Lung (tissue), 12 donors: ENCODE measurements around the gene TAPBPL. TPM values are rescaled to one million over a fixed set of nuclear protein-coding genes. Genes with fewer than 3 reads are reported as not detected.
"Not testable (repeated sequence)": the region's sequence is repeated elsewhere in the genome, so short reads cannot be mapped to it uniquely, and the experiment has no call there.

Experiments
- ATAC-seq: fragments of 200-7000 bp; cut with Tn5 transposase; one replicate; pipeline ENCODE4 v1.9.1; 2020; ENCODE audit warnings: moderate number of reproducible peaks; ENCODE audit not compliant: insufficient read depth, low FRiP score
- DNase-seq, 3 donors: peaks; one replicate each; pipeline ENCODE4 v3.0.0-alpha.2; 2013 to 2017
- H3K27ac ChIP-seq, 2 donors: one replicate each; pipeline ENCODE4 v1.5.1; 2013; ENCODE audit warnings: mild to moderate bottlenecking in 2 of 2, moderate library complexity in 2 of 2, control low read depth in 1 of 2, inconsistent platforms in 1 of 2, low read depth in 1 of 2, low read length in 1 of 2
- H3K27me3 ChIP-seq, 3 donors: one replicate each; pipeline ENCODE4 v1.5.1; 2013; ENCODE audit warnings: low read length in 2 of 3; ENCODE audit not compliant: control insufficient read depth in 3 of 3, insufficient read depth in 3 of 3
- H3K36me3 ChIP-seq, 4 donors: one replicate each; pipeline ENCODE4 v1.5.1; 2013; ENCODE audit warnings: low read length in 4 of 4, mild to moderate bottlenecking in 1 of 4, moderate library complexity in 1 of 4; ENCODE audit not compliant: control insufficient read depth in 4 of 4, insufficient read depth in 4 of 4
- H3K4me1 ChIP-seq, 5 donors: one replicate each; pipeline ENCODE4 v1.5.1; 2013; ENCODE audit warnings: low read length in 5 of 5, mild to moderate bottlenecking in 2 of 5, moderate library complexity in 1 of 5; ENCODE audit not compliant: control insufficient read depth in 5 of 5, insufficient read depth in 5 of 5
- H3K4me3 ChIP-seq: one replicate; pipeline ENCODE4 v1.5.1; 2013; ENCODE audit warnings: mild to moderate bottlenecking, control low read depth, moderate library complexity
- H3K9ac ChIP-seq, 2 donors: one replicate each; pipeline ENCODE4 v1.5.1; 2013; ENCODE audit warnings: low read length in 2 of 2, control low read depth in 1 of 2; ENCODE audit not compliant: insufficient read depth in 1 of 2
- H3K9me3 ChIP-seq, 4 donors: one replicate each; pipeline ENCODE4 v1.5.1; 2013; ENCODE audit warnings: low read length in 3 of 4, mild to moderate bottlenecking in 1 of 4, moderate library complexity in 1 of 4; ENCODE audit not compliant: control insufficient read depth in 4 of 4, insufficient read depth in 3 of 4
- CTCF ChIP-seq: IDR thresholded peaks from 2 replicates; pipeline ENCODE4 v1.5.1; 2012; ENCODE audit warnings: mild to moderate bottlenecking; ENCODE audit errors: control extremely low read depth, extremely low read depth
- WGBS, 2 donors: extraction: QIAGEN DNeasy Blood & Tissue Kit; methylation state at CpG; one replicate each; pipeline ENCODE4 v1.1.7; 2013; 5-methylcytosine and 5-hydroxymethylcytosine counted together
- polyA plus RNA-seq, 2 donors: library from polyadenylated mRNA; stranded (reverse); fragments of 200-250 nt; gene quantifications; one replicate each; pipeline ENCODE4 v1.2.1, GENCODE V29; 2013
- total RNA-seq, 2 donors: library from RNA; depleted of rRNA in 1 of 2; stranded (reverse); fragments of >200 nt in 1 of 2; gene quantifications; one replicate each; pipeline ENCODE4 v1.2.1, GENCODE V29; 2014 to 2021
- donor health status: control.
- donor health status: control.
- donor health status: Bipolar disorder and iron deficiency.
- donor health status: healthy.
- donor health status: DM: yes; HTN: yes; CAD: no.

The TAPBPL gene
- total and polyA plus RNA-seq, 4 donors, result 11.2 to 28.2 (median 27.1) TPM

- 91 to 94% methylated on average over 5 of the region's 5 CpGs for WGBS, 2 donors
- TF ChIP-seq CTCF, result no peak
- no peaks in the 10 kb centered on the region for H3K27me3 ChIP-seq
- ATAC-seq (no peak), DNase-seq (no peak)
- peaks cover 4 to 12% (median 9%) of the 10 kb centered on the region in 5 donors for H3K4me1 ChIP-seq
- no peak overlapping the region for H3K4me3 ChIP-seq
- H3K27ac ChIP-seq, result no peak overlapping the region
- H3K9ac ChIP-seq, result no peak overlapping the region
- no peaks in the 10 kb centered on the region for H3K9me3 ChIP-seq
- H3K36me3 ChIP-seq, result peaks cover 0 to 36% (median 25%) of the 10 kb centered on the region in 4 donors
These were observed 14.3 kb downstream of the TAPBPL start for GRCh38 chr12:6466184-6466573.

GRCh38 chr12:6466751-6467150 is 14.9 kb downstream of the TAPBPL start:
- Histone ChIP-seq H3K4me1 (peaks cover 4 to 12% (median 7%) of the 10 kb centered on the region in 5 donors), H3K36me3 (peaks cover 0 to 32% (median 25%) of the 10 kb centered on the region in 4 donors)
- not testable (repeated sequence) for DNase-seq, H3K9ac ChIP-seq, ATAC-seq, H3K27ac ChIP-seq, H3K4me3 ChIP-seq, H3K27me3 ChIP-seq, H3K9me3 ChIP-seq
- WGBS, 2 donors, result 78 to 96% methylated on average over 4 of the region's 4 CpGs

- H3K27ac ChIP-seq, H3K4me3 ChIP-seq, ATAC-seq, H3K27me3 ChIP-seq, H3K9me3 ChIP-seq, DNase-seq, H3K9ac ChIP-seq: not testable (repeated sequence)
- WGBS, 2 donors, result 96 to 97% methylated on average over 9 of the region's 9 CpGs
- H3K4me1 ChIP-seq, result peaks cover 4 to 12% (median 7%) of the 10 kb centered on the region in 5 donors
- peaks cover 0 to 26% (median 24%) of the 10 kb centered on the region in 4 donors for H3K36me3 ChIP-seq
These were observed 15.9 kb downstream of the TAPBPL start for GRCh38 chr12:6467571-6468282.

GRCh38 chr12:6468283-6468575 is 16.4 kb downstream of the TAPBPL start:
- no peak for TF ChIP-seq CTCF
- no peak overlapping the region for H3K9ac ChIP-seq
- no peaks in the 10 kb centered on the region for H3K27me3 ChIP-seq
- peaks cover 0 to 22% (median 19%) of the 10 kb centered on the region in 4 donors for H3K36me3 ChIP-seq
- no peak overlapping the region for H3K27ac ChIP-seq
- no peak for DNase-seq
- H3K9me3 ChIP-seq, result no peaks in the 10 kb centered on the region
- peaks cover 4 to 12% (median 7%) of the 10 kb centered on the region in 5 donors for H3K4me1 ChIP-seq
- no peak overlapping the region for H3K4me3 ChIP-seq
- ATAC-seq, result no peak
